GM12874 (cell line): ENCODE results near the gene NAP1L4.

Source experiments
- CTCF ChIP-seq: IDR thresholded peaks from 2 replicates; pipeline ENCODE4 v1.5.1; 2011; ENCODE audit warnings: low read depth, mild to moderate bottlenecking, control low read depth, low read length, moderate library complexity; ENCODE audit not compliant: insufficient read depth

The NAP1L4 gene

GRCh38 chr11:2945757-2946287 is 46.3 kb downstream of the NAP1L4 start:
- no peak for TF ChIP-seq CTCF

GRCh38 chr11:2945031-2945756 is 46.9 kb downstream of the NAP1L4 start:
- TF ChIP-seq CTCF: no peak

- no peak for TF ChIP-seq CTCF
These were observed 47.6 kb downstream of the NAP1L4 start for GRCh38 chr11:2944530-2944929.

- no peak for TF ChIP-seq CTCF
These were observed 48.4 kb downstream of the NAP1L4 start for GRCh38 chr11:2943711-2944118.

GRCh38 chr11:2942872-2943710 is 49.0 kb downstream of the NAP1L4 start:
- TF ChIP-seq CTCF: no peak

- TF ChIP-seq CTCF: no peak
These were observed 49.7 kb downstream of the NAP1L4 start for GRCh38 chr11:2942447-2942846.
